A549 (cell line): Measurements from ENCODE around the gene ROBO1.

ENCODE experiments used
- CTCF ChIP-seq: fragments of >200 bp; sonication (Bioruptor Twin); formaldehyde crosslinking; IDR thresholded peaks from 3 replicates; pipeline ENCODE4 v1.5.1; 2016
- MYC ChIP-seq: IDR thresholded peaks from 2 replicates; pipeline ENCODE4 v1.6.1; 2012; ENCODE audit warnings: mild to moderate bottlenecking, inconsistent platforms, low read length, improper control_type of control experiment, borderline replicate concordance
- USF2 ChIP-seq: fragments of 450-650 bp; IDR thresholded peaks from 2 replicates; pipeline ENCODE4 v1.6.1; 2014; ENCODE audit warnings: antibody characterized with exemption

- TF ChIP-seq MYC = no peak
- no peak for TF ChIP-seq USF2
- no peak for TF ChIP-seq CTCF
Observed at GRCh38 chr3:79200456-79200855, 567.3 kb downstream of the ROBO1 start.
